MCF 10A (cell line): ENCODE results near the gene MBOAT2. TPM values are rescaled to one million over a fixed set of nuclear protein-coding genes. Genes with fewer than 3 reads are reported as not detected.

ENCODE experiments used
- BruUV-seq: library from RNA; stranded (reverse); fragments of 400-500 nt; replicated peaks from 2 replicates; lab custom pipeline; 2021; lab: Mats Ljungman, UMichigan
- CTCF ChIA-PET: fragments of 300-600 bp; sonication (Branson Sonifier 250); formaldehyde crosslinking; extraction: SDS; loops from one replicate; lab custom pipeline; 2021; ENCODE audit warnings: antibody characterized with exemption, inconsistent platforms; lab: Yijun Ruan, JAX
- POLR2A ChIA-PET: fragments of 300-600, 350-650 bp; sonication (Branson Sonifier 250); formaldehyde crosslinking; extraction: SDS; loops from one replicate; lab custom pipeline; 2020; ENCODE audit warnings: antibody characterized with exemption, inconsistent platforms; lab: Yijun Ruan, JAX
- DNase-seq: peaks from one replicate; pipeline ENCODE4 v3.0.0-alpha.2; 2018; ENCODE audit not compliant: unreplicated experiment
- H3K27ac Mint-ChIP-seq: one replicate; pipeline ENCODE4 v1.8.0; 2022; ENCODE audit warnings: mild to moderate bottlenecking, low read depth, mixed read lengths; ENCODE audit not compliant: unreplicated experiment
- H3K27me3 Mint-ChIP-seq: one replicate; pipeline ENCODE4 v1.8.0; 2022; ENCODE audit warnings: mixed read lengths; ENCODE audit not compliant: insufficient read depth, unreplicated experiment
- H3K36me3 Mint-ChIP-seq: one replicate; pipeline ENCODE4 v1.8.0; 2022; ENCODE audit warnings: mild to moderate bottlenecking, moderate library complexity, mixed read lengths; ENCODE audit not compliant: insufficient read depth, unreplicated experiment
- H3K4me1 Mint-ChIP-seq: one replicate; pipeline ENCODE4 v1.8.0; 2022; ENCODE audit warnings: mixed read lengths; ENCODE audit not compliant: insufficient read depth, unreplicated experiment
- H3K4me3 Mint-ChIP-seq: one replicate; pipeline ENCODE4 v1.8.0; 2022; ENCODE audit warnings: mild to moderate bottlenecking, moderate library complexity, mixed read lengths; ENCODE audit not compliant: unreplicated experiment
- H3K9me3 Mint-ChIP-seq: one replicate; pipeline ENCODE4 v1.8.0; 2022; ENCODE audit warnings: mixed read lengths; ENCODE audit not compliant: unreplicated experiment
- intact Hi-C: fragments of 100-400 bp; cut with micrococcal nuclease; formaldehyde crosslinking; loops from 2 replicates; pipeline ENCODE4 v1.14.1; 2022
- total RNA-seq: library from RNA; stranded (reverse); gene quantifications from 2 replicates; pipeline ENCODE4 v1.2.3, GENCODE V29; 2022
- TF ChIP-seq, protein P1 (sequence below): fragments of 200-600 bp; IDR thresholded peaks from one replicate; pipeline ENCODE4 v1.8.0; 2022; ENCODE audit warnings: antibody characterized with exemption, mild to moderate bottlenecking; ENCODE audit not compliant: unreplicated experiment

Gene MBOAT2
- total RNA-seq, 1 experiment from 2014 or later = 34.7 TPM

DNA sequence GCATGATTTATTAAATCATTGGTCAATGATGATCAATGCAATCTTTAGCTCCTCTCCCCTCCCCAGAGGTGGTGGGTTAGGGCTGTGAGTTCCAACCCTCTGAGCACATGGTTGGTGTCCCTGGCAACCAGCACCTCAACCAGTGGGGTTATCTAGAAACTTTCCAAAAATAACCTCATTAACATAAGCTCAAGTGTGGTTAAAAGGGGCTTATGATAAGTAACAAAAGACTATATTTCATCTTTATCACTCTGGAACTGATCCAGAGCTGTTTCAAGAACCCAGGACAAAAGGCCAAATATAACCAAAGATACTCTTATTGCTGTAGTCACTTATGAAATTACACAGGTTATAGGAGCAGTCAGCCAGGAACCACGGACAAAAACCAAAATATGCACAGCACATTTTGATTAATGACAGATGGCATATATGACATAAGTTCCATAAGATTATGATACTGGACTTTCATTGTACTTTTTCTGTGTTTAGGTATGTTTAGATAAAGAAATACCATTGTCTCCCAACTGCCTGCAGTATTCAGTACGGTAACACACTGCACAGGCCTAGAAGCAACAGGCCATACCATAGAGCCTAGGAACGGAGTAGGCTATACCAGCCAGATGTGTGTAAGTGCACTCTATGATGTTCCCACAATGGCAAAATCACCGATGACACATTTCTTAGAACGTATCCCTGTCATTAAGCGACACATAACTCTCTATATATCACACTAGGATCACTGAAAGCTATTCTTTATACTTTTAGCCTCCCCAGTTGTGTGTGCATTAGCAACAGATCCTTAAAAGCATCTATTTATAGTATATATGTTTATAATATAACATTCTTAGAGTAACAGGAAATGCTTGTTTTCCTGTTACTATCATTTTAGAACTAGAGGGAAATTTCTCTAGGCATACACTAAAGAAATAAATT, 197.9 kb downstream of the MBOAT2 start:
- Mint-ChIP-seq H3K4me1 (peaks cover 7% of the 10 kb centered on the region), H3K4me3 (no peak overlapping the region), H3K27me3 (no peaks in the 10 kb centered on the region), H3K9me3 (no peaks in the 10 kb centered on the region), H3K27ac (no peak overlapping the region), H3K36me3 (peaks cover 53% of the 10 kb centered on the region)
- POLR2A ChIA-PET = interaction anchor here (1.0 to 3.6 kb wide), 2 partner anchors 12 to 16 kb away, joined by 4 to 26 read pairs; no protein-coding TSS in a partner anchor
- CTCF ChIA-PET = interaction anchor here (0.6 kb wide), 1 partner anchor 1378 kb away, joined by 3 read pairs; no protein-coding TSS in a partner anchor
- intact Hi-C loops = loop anchor here (2.0 kb wide), 1 partner anchor 31 kb away; the partner anchor contains the start of gene KIDINS220
- no TSS peak for BruUV-seq
- TF ChIP-seq, protein P1, sequence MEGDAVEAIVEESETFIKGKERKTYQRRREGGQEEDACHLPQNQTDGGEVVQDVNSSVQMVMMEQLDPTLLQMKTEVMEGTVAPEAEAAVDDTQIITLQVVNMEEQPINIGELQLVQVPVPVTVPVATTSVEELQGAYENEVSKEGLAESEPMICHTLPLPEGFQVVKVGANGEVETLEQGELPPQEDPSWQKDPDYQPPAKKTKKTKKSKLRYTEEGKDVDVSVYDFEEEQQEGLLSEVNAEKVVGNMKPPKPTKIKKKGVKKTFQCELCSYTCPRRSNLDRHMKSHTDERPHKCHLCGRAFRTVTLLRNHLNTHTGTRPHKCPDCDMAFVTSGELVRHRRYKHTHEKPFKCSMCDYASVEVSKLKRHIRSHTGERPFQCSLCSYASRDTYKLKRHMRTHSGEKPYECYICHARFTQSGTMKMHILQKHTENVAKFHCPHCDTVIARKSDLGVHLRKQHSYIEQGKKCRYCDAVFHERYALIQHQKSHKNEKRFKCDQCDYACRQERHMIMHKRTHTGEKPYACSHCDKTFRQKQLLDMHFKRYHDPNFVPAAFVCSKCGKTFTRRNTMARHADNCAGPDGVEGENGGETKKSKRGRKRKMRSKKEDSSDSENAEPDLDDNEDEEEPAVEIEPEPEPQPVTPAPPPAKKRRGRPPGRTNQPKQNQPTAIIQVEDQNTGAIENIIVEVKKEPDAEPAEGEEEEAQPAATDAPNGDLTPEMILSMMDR = no peak
- no peak for DNase-seq

DNA sequence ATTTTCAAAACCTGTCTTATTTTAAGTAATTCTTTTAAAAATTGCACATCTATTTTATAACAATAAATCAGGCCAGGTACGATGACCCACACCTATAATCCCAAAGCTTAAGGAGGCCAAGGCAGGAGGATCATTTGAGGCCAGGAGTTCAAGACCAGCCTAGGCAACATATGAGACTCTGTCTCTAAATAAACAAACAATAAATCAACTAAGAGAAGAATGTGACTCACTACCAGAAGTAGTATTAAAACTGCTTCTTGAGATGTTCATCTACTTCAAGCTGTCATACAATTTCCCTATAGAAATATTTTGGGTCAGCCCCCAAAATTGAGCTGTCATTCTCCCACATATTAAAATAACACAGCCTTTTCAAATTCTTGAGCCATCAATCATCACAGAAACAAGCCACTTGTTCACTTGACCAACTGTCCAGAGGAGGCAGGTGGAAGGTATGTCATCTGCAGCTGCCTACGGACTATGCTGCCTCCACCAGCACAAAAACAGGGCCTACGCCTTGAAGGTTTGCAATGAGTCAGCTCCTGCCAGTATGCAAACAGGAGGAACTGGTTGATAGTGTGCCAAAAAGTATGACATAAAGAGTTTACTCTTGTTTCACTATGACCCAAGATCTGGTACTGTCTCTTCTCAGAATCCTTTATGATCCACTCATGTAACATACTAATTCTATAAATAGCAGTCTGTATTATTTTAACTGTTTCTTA, 199.7 kb downstream of the MBOAT2 start:
- peaks cover 14% of the 10 kb centered on the region for H3K4me1 Mint-ChIP-seq
- H3K27ac Mint-ChIP-seq = peak overlapping the region; percentile 83
- CTCF ChIA-PET = interaction anchor here (0.6 to 1.5 kb wide), 4 partner anchors 11 to 429 kb away, joined by 3 to 8 read pairs (median 4); no protein-coding TSS in a partner anchor
- DNase-seq = peak; percentile 93
- POLR2A ChIA-PET = interaction anchor here (0.6 to 3.6 kb wide), 8 partner anchors 9 to 299 kb away, joined by 3 to 26 read pairs (median 5); partner anchors contain the start of genes ID2, KIDINS220 and MBOAT2
- H3K4me3 Mint-ChIP-seq = no peak overlapping the region
- BruUV-seq = no TSS peak
- intact Hi-C loops = loop anchor here (2.0 to 5.0 kb wide), 2 partner anchors 33 to 112 kb away; partner anchors contain the start of gene KIDINS220
- TF ChIP-seq, protein P1 = no peak
- H3K27me3 Mint-ChIP-seq = no peaks in the 10 kb centered on the region
- H3K36me3 Mint-ChIP-seq = peaks cover 49% of the 10 kb centered on the region
- H3K9me3 Mint-ChIP-seq = no peaks in the 10 kb centered on the region

DNA sequence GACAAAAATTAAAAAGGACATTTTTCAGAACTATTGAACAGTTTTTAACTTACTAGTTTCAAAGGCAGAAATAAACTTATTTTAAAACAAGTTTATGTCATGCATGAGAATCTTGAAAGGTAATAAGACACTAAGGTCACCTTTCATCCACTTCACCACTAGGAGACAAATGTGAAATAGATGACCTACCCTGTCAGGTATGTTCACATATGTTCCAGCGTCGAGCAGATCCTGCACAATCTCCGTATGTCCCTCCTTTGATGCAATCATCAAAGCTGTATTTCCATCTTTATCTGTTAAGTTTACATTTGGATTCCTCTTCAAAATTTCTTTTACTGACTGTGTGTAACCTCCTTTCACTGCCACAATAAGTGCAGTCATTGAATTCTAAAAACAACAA, 200.7 kb downstream of the MBOAT2 start:
- TF ChIP-seq, protein P1 = no peak
- no TSS peak for BruUV-seq
- Mint-ChIP-seq H3K36me3 (peaks cover 54% of the 10 kb centered on the region), H3K27me3 (no peaks in the 10 kb centered on the region), H3K27ac (no peak overlapping the region), H3K4me3 (no peak overlapping the region), H3K4me1 (peaks cover 16% of the 10 kb centered on the region), H3K9me3 (no peaks in the 10 kb centered on the region)
- ChIA-PET CTCF (interaction anchor here (0.6 kb wide), 1 partner anchor 19 kb away, joined by 4 read pairs; no protein-coding TSS in a partner anchor), POLR2A (interaction anchor here (2.4 to 3.6 kb wide), 2 partner anchors 19 to 34 kb away, joined by 10 to 26 read pairs; partner anchors contain the start of gene KIDINS220)
- DNase-seq = no peak
- intact Hi-C loops = loop anchor here (5.0 kb wide), 1 partner anchor 110 kb away; no protein-coding TSS in a partner anchor

Other genes with a start within 250 kb of the MBOAT2 start
- 41.8 and 42.3 TPM in 2 replicates for gene KIDINS220, start 166.1 kb downstream of the MBOAT2 start, total RNA-seq
- 80.8 and 89.5 TPM in 2 replicates for gene ASAP2, start 203.1 kb upstream of the MBOAT2 start, total RNA-seq